Ishikawa (cell line): ENCODE measurements around the gene ZBTB2.

Experiments
- CEBPB ChIP-seq: IDR thresholded peaks from 2 replicates; pipeline ENCODE4 v1.6.1; 2012
- CREB1 ChIP-seq: IDR thresholded peaks from 2 replicates; pipeline ENCODE4 v1.6.1; 2012; ENCODE audit warnings: low read depth
- EGR1 ChIP-seq: IDR thresholded peaks from 2 replicates; pipeline ENCODE4 v1.6.1; 2012
- EP300 ChIP-seq: IDR thresholded peaks from 2 replicates; pipeline ENCODE4 v1.6.1; 2012; ENCODE audit warnings: borderline replicate concordance
- FOXM1 ChIP-seq: IDR thresholded peaks from 2 replicates; pipeline ENCODE4 v1.6.1; 2012; ENCODE audit warnings: low read depth, borderline replicate concordance
- NFIC ChIP-seq: IDR thresholded peaks from 2 replicates; pipeline ENCODE4 v1.6.1; 2012
- RAD21 ChIP-seq: IDR thresholded peaks from 2 replicates; pipeline ENCODE4 v1.6.1; 2012; ENCODE audit warnings: low read depth
- TAF1 ChIP-seq: IDR thresholded peaks from 2 replicates; pipeline ENCODE4 v1.6.1; 2012; ENCODE audit warnings: low read depth, mild to moderate bottlenecking
- TCF12 ChIP-seq: IDR thresholded peaks from 2 replicates; pipeline ENCODE4 v1.6.1; 2012; ENCODE audit warnings: low read depth
- TEAD4 ChIP-seq: IDR thresholded peaks from 2 replicates; pipeline ENCODE4 v1.6.1; 2012
- YY1 ChIP-seq: IDR thresholded peaks from 2 replicates; pipeline ENCODE4 v1.6.1; 2012; ENCODE audit warnings: low read depth
- ZBTB7A ChIP-seq: IDR thresholded peaks from 2 replicates; pipeline ENCODE4 v1.6.1; 2012; ENCODE audit warnings: low read depth
- TF ChIP-seq, protein P1 (sequence below): IDR thresholded peaks from 2 replicates; pipeline ENCODE4 v1.6.1; 2012
- TF ChIP-seq, protein P2 (sequence below): IDR thresholded peaks from 2 replicates; pipeline ENCODE4 v1.6.1; 2012
- TF ChIP-seq, protein P3 (sequence below): IDR thresholded peaks from 2 replicates; pipeline ENCODE4 v1.6.1; 2012; ENCODE audit warnings: low read depth, mild to moderate bottlenecking

Gene ZBTB2

DNA sequence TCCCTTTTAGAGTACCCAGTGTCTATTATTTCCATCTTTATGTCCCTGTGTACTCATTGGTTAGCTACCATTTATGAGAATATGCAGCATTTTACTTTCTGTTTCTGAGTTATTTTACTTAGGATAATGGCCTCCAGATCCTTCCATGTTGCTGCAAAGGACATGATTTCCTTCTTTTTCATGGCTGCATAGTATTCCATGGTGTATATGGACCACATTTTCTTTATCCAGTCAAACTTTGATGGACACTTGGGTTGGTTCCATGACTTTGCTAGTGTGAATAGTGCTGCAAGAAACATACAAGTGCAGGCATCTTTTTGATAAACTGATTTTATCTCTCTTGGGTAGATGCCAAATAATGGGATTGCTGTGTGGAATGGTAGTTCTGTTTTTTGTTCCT is 55.4 kb downstream of the ZBTB2 start:
- TF ChIP-seq EGR1, result no peak
- TF ChIP-seq TCF12, result no peak
- TF ChIP-seq TEAD4, result no peak
- TF ChIP-seq NFIC, result no peak
- TF ChIP-seq EP300, result no peak
- TF ChIP-seq, protein P1, sequence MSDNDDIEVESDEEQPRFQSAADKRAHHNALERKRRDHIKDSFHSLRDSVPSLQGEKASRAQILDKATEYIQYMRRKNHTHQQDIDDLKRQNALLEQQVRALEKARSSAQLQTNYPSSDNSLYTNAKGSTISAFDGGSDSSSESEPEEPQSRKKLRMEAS, result no peak
- TF ChIP-seq, protein P2, sequence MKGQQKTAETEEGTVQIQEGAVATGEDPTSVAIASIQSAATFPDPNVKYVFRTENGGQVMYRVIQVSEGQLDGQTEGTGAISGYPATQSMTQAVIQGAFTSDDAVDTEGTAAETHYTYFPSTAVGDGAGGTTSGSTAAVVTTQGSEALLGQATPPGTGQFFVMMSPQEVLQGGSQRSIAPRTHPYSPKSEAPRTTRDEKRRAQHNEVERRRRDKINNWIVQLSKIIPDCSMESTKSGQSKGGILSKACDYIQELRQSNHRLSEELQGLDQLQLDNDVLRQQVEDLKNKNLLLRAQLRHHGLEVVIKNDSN, result no peak
- TF ChIP-seq TAF1, result no peak
- no peak for TF ChIP-seq FOXM1
- TF ChIP-seq RAD21, result no peak
- no peak for TF ChIP-seq CREB1
- no peak for TF ChIP-seq YY1
- TF ChIP-seq, protein P3, sequence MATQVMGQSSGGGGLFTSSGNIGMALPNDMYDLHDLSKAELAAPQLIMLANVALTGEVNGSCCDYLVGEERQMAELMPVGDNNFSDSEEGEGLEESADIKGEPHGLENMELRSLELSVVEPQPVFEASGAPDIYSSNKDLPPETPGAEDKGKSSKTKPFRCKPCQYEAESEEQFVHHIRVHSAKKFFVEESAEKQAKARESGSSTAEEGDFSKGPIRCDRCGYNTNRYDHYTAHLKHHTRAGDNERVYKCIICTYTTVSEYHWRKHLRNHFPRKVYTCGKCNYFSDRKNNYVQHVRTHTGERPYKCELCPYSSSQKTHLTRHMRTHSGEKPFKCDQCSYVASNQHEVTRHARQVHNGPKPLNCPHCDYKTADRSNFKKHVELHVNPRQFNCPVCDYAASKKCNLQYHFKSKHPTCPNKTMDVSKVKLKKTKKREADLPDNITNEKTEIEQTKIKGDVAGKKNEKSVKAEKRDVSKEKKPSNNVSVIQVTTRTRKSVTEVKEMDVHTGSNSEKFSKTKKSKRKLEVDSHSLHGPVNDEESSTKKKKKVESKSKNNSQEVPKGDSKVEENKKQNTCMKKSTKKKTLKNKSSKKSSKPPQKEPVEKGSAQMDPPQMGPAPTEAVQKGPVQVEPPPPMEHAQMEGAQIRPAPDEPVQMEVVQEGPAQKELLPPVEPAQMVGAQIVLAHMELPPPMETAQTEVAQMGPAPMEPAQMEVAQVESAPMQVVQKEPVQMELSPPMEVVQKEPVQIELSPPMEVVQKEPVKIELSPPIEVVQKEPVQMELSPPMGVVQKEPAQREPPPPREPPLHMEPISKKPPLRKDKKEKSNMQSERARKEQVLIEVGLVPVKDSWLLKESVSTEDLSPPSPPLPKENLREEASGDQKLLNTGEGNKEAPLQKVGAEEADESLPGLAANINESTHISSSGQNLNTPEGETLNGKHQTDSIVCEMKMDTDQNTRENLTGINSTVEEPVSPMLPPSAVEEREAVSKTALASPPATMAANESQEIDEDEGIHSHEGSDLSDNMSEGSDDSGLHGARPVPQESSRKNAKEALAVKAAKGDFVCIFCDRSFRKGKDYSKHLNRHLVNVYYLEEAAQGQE, result no peak
- no peak for TF ChIP-seq ZBTB7A
- TF ChIP-seq CEBPB, result no peak

DNA sequence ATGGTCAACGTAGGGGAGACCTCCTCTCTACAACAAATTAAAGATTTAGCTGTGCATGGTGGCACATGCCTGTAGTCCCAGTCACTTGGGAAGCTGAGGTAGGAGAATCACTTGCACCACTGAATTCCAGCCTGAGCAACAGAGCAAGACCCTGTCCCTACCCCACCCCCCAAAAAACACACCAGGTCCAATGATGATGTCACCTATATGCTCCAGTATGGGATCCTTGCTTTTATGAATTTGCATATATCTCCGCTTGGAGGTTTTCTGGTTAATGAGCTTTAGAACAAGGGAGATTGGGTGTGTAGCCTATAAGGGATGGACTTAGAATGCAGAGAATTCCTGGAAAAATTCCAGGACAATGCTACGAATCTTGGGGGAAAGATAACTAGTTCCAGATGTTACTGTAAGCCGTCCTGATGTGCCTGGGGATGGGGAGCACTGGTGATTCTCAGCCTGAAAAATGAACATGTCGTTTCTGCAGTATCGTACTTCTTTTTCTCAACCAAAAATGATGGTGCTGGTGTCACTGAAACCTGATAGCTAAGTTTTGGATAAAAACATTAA is 61.1 kb downstream of the ZBTB2 start:
- no peak for TF ChIP-seq TAF1
- no peak for TF ChIP-seq YY1
- no peak for TF ChIP-seq TEAD4
- no peak for TF ChIP-seq TCF12
- TF ChIP-seq EP300, result no peak
- no peak for TF ChIP-seq CEBPB
- TF ChIP-seq, protein P1, result no peak
- no peak for TF ChIP-seq EGR1
- TF ChIP-seq NFIC, result no peak
- no peak for TF ChIP-seq RAD21
- no peak for TF ChIP-seq ZBTB7A
- TF ChIP-seq FOXM1, result no peak

DNA sequence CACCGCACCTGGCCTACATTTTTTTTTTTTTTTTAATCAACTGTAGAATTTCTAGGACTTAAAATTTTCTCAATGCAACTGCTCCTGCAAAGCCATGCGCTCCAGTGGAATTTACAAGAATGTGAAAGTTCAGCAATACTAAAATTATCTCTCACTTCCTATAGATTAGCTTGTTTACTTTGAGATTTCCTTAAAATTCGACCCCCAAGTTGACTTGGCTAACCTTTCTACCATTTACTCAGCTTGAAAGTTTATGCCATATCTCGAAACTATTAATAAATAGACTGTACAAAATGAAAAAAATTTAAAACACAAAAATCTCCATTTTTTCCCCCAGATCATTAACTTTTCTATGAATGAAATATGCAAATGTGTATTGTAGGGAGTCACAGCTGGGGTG is 64.3 kb downstream of the ZBTB2 start:
- TF ChIP-seq, protein P3, result no peak
- TF ChIP-seq TAF1 (no peak), NFIC (no peak), FOXM1 (no peak), ZBTB7A (no peak), CEBPB (no peak)

DNA sequence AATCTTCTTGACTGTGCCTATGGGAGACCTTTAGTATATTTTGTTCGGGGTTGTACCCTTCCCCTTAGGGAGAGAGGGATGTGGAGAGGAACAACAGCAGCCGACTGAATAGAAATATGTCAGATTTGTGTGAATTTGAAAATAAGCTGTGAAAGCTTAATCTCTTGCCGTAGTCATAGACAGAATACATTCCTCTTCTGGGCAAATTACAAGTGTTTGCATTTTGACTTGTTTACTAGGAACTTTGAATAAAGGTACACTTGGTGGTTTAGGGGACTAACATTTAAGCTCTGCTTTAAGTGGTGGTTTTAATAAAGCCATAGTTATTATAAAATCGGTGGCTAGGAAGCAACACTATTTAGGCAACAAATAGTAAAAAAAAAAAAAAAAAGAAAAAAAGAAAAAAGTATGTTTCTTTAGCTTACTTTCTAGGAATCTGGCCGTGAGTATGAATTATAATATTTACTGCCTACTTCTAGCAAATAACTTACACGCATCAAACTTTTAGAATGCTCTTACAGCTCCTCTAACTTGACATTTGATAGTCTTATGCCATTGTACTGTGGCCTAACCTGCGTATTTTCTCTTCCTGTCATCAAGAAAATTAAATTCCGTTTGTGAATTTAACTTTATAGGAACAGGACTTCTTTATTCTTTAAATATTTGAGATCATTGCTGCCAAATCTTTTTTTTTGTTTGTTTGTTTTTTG is 65.1 kb downstream of the ZBTB2 start:
- TF ChIP-seq, protein P2, result no peak

DNA sequence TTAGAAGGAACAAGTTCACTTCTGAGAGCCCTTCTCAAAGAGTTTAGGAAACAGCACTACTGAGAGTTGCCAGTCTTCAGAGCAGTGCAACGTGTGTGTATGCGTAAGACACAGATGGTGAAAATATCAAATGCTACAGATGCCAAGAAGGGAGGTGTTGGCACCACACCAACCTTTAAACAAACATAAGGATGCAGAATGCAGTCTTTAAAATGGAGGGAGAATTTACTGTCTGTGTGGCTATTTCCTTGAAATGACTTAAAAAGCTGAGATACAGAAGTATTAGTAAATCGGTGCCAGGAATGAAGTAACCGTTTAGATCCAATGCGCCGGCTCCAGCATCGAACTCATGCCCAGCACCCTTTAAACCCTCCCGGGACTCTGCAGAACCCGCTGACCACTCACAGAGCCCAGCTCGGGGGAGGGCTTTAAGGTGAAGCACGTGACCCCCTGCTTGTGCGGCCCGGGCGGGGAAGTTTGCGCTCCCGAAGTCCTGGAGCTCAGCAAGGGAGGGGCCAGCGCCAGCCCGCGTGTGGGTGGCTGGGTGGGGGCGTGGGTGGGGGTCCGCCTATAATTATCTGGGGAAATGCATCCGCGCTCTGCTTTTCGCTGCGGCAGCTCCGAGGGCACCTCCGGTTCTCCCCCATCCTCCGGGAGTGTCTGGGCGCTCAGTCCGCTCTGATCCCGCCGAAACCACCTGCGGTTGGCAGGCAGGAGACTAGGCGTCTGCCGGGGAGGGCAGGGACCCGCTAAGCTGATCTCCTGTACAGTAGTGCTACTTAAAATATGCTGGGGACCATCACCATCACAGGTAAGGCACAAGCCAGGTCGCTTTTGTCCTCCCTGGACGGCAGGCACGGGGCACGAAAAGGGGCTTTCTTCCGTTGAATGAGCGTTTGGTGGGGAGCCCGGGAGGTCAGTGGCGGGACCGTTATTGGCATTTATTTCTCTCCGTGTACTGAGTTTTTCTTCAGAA is 66.0 kb downstream of the ZBTB2 start:
- TF ChIP-seq, protein P1, result peak; percentile 63
- TF ChIP-seq CEBPB (no peak), EP300 (no peak), YY1 (no peak), FOXM1 (no peak), EGR1 (peak; percentile 48; the same call in 1 of the 2 replicates), CREB1 (no peak), RAD21 (no peak), NFIC (peak; percentile 47; the same call in 1 of the 2 replicates), TAF1 (no peak), TEAD4 (no peak; the same call in 1 of the 2 replicates), TCF12 (0 out of 2 replicates have a peak, but pooled peaks have one; percentile 10), ZBTB7A (no peak; the same call in 1 of the 2 replicates)
- TF ChIP-seq, protein P2, result peak; percentile 94
- TF ChIP-seq, protein P3, result no peak
